NCI-H2171 (cell line): ENCODE results near the gene DMXL1.
"Not testable (repeated sequence)": the region's sequence is repeated elsewhere in the genome, so short reads cannot be mapped to it uniquely, and the experiment has no call there.

ENCODE experiments used
- DNase-seq: peaks from one replicate; lab custom pipeline; 2025; lab: John Stamatoyannopoulos, UW

Gene DMXL1

DNA sequence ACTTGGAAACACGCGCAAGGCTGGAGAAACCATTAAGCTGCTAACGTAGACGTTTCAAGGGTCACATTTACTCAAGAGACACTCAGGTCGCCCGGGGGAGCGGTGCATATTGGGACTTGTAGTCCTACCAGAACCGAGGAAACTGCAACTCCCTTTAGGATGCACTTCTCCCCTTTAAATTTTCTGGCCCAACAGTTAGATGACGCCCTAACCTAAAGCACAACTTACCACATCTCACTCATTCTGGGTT, 384 bp upstream of the DMXL1 start:
- peak; percentile 76 for DNase-seq

DNA sequence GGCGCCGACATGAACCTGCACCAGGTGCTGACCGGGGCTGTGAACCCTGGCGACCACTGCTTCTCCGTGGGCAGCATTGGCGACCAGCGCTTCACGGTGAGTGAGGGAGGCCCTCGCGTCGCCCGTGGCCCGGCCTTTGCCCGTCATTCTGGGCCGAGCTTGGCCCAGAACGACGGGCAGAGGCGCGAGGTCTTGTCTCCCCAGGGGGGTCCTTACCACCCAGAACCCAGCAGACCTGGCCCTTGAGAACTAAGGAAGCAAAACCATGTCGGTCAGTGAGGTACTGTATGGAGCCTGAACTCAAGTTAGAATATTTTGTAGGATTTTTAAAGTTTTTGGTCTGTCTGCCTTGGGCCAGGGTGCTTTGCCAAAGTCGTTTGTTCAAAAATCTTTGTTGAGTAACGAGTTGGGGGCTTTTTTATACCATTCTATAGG, 691 bp downstream of the DMXL1 start:
- DNase-seq: no peak

DNA sequence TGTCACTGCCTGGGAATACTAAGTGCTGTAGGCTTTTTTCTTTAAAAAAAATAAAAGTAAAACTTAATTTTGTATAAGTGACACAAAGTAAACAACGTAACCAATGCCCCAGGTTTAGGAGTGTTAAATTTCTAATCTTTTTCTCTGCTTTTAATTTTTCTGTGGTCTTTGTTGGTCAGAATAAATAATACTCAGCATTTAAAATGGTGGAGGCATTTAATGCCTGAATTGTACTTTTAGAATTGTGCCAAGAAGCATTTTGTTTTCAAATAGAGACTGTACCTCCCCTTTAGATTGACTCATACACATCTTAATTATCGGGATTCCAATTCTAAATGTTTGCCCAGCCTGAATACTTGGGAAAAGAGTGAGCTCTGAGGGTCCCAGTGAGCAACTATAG, 1.6 kb downstream of the DMXL1 start:
- no peak for DNase-seq

DNA sequence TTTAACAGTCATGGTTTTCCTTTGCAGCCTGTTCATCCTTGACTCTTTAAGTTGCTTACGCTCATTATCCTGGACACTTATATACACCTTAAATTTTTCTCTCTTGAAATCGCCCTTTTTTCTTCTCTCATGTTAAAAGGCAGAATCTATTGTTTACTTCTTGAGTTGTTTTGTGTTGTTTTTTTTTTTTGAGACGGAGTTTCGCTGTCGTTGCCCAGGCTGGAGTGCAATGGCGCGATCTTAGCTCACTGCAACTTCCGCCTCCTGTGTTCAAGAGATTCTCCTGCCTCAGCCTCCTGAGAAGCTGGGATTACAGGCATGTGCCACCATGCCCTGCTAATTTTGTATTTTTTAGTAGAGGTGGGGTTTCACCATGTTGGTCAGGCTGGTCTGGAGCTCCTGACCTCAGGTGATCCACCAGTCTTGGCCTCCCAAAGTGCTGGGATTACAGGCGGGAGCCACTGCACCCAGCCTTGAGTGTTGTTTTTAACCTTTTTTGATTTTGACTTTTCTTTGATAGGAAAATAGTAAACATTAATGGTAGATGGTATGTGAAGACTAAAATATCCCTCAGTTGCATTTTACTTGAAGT, 3.0 kb downstream of the DMXL1 start:
- DNase-seq: not testable (repeated sequence)

DNA sequence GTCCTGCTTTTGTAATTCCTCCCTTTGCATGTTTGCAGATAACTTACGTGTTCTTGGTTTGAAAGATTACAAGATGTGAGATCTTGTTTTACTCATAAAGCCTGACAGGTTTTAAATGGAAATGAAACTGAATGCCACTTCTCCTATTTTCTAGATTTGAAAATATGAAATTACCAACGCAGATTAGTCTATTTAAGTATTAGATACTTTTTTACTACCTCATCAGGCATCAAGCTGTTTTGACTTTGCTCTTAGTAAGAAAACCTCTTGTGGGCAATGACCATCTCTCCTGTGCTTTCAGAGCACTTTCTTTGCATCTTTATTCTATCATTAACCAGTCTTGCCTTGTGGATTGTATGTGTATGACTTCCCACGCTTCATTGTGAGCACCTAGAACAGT, 3.5 kb downstream of the DMXL1 start:
- DNase-seq: no peak

DNA sequence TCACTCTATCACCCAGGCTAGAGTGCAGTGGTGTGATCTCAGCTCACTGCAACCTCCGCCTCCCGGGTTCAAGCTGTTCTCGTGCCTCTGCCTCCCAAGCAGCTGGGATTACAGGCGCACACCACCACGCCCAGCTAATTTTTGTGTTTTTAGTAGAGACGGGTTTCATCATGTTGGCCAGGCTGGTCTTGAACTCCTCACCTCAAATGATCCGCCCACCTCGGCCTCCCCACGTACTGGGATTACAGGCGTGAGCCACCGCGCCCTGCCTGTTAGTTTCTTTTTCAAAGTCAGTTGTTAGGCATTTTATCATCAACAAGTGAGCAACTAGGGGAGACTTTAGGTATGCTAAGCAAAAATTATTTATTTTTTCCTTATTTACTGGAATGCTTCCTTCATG, 4.4 kb downstream of the DMXL1 start:
- DNase-seq: not testable (repeated sequence)

DNA sequence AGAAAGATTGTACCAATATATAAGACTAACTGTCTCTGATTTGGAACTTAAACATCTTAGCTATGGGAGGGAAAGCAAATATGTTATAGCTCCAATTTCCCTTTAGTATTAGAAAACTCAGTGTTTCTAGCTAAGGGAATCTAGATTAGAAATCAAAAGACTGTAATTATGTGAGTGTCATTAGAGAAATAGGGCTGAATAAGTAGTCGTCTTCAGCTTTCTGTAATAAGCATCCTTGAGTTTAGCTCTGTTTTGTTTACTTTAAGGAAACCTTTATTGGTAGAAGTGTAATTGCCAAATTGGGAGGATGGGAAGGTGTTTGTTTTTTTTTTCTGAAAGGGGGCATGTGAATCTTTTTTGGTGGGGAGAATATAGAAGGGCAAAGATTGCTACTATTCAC, 5.2 kb downstream of the DMXL1 start:
- DNase-seq: no peak

DNA sequence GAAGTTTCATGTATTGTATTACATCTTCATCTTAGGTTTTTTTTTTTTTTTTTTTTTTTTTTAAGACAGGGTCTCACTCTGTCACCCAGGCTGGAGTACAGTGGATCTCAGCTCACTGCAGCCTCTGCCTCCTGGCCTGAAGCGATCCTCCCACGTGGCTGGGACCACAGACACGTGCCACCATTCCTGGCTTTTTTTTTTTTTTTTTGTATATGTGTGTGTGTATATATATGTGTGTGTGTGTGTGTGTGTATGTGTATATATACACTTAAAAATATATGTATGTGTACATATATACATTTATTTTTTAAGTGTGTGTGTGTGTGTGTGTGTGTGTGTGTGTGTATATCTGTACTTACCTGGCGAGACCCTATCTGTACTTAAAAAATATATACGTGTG, 6.6 kb downstream of the DMXL1 start:
- DNase-seq: no peak

DNA sequence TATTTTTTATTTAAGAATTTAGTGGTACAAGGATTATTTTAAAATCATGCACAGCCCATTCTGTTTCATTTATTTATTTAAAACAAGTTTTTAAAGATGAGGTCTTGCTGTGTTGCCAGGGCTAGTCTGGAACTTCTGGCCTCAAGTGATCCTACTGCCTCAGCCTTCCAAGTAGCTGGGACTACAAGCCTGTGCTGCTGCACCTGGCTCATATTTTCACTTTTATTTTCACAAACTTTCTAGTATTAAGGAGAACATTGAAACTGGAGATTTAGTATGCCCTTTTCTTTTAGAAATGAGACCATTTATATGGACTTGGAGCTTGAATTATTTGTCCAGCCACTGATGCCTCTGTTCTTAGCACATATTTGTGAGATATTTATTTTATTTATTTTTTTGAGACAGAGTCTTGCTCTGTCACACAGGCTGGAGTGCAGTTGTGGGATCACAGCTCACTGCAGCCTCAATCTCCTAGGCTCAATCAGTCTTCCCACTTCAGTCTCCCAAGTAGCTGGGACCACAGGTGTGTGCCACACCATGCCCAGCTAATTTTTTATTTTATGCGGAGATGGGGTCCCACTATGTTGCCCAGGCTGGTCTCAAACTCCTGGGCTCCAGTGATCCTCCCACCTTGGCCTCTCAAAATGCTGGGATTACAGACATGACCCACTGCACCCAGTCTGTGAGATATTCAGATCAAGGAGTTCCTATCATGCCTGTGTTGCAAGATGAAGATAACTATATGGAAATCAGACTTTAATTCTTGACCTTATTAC, 7.4 kb downstream of the DMXL1 start:
- DNase-seq: no peak

DNA sequence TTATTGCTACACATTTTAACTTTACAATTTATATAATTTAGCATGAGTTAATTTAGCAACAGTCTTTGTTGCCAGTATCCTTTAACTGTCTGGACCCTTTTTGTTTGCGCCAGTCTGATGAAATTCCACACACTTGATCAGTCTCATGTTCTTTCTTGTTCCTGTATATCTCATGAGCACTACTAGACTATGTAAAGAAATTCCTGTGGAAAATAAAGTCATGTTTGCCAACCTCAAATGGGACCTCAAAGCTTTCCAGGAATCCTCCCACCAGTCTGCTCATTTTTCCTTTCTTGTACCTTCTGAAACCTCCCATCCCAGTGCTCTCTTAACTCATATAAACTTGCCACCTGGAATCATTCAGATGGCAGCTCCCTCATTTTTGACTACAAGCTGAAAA, 8.0 kb downstream of the DMXL1 start:
- no peak for DNase-seq

DNA sequence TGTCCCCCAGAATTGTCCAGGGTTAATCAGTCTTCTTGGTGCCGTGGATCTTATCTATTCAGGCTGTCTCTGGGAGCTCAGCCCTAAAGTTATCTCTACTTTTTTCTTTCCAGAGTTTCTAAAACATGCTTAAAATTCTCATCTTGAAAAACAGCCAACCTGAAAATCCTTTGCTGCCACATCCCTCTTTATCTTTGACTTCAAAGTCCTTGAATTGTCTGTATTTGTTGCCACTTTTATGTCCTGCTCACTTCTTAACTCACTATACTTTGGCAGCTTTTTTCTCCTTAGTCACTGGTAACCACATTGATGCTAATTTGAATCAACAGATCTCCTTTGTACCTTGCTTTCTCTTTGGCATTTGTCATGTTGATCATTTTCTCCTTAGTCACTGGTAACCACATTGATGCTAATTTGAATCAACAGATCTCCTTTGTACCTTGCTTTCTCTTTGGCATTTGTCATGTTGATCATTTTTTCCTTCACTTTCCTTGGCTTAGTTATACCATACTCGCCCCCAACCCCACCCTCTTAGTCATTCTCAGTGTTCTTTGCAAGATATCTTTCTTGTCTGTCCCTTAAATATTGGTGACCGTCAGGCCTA, 8.5 kb downstream of the DMXL1 start:
- DNase-seq: no peak

DNA sequence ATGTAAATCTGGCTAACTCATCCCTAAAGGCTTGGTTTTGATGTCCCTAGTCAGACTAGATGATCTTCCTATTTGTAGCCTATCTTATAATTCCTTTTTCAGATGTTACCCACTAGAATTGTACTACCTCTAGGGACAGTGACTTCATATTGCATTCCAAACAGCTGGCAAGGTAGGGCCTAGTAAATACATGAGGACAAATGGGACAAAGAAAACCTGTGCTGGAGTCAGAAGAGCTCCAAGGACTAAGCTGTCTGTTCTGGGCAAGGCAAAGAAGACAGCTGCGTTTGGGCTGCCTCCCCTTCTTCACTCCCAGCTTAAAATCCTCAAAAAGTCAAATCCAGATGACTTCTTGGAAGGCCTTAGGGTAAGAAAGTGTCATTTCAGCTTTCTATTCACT, 10.0 kb downstream of the DMXL1 start:
- no peak for DNase-seq

DNA sequence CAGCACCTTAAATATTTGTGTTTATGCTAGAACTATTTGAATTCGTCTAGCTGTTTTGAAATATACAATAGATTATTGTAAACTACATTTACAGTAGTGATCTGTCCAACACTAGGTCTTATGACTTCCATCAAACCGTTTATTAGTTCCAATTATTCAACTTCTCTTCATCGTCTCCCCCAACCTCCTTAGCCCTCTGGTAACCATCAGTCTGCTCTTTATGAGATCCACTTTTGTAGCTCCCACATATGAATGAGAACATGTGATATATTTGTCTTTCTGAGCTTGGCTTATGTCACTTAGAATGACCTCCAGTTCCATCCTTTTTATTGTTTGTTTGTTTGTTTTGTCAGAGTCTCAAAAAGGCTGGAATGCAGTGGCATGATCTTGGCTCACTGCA, 11.8 kb downstream of the DMXL1 start:
- DNase-seq: no peak

DNA sequence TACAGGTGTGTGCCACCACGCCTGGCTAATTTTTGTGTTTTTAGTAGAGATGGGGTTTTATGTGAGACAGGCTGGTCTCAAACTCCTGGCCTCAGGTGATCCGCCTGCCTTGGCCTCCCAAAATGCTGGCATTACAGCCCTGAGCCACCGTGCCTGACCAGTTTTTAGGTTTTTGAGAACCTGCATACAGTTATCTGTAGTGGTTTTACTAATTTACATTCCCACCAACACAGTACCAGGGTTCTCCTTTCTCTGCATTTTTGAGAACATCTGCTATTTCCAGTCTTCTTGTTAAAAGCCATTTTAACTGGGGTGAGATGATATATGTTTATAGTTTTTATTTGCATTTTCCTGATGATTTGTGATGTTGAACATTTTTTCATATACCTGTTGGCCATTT, 12.8 kb downstream of the DMXL1 start:
- DNase-seq: no peak

DNA sequence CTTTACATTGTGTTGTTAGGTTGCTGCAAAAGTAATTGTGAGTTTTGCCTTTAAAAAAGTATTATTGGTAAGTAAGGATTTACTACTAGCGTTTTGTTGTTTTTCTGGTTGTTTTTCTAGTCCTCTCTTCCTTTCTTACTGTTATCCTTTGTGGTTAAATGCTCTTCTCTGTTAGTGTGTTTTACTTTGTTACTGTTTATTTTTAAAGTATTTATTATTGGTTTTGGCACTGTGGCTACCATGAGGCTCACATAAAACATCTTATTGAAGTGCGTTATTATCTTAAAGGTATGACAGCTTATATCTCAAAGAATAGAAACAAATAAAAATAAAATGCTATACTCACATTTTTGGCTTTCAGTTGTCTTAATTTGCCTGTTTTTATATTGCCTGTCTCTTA, 17.6 kb downstream of the DMXL1 start:
- DNase-seq: no peak

DNA sequence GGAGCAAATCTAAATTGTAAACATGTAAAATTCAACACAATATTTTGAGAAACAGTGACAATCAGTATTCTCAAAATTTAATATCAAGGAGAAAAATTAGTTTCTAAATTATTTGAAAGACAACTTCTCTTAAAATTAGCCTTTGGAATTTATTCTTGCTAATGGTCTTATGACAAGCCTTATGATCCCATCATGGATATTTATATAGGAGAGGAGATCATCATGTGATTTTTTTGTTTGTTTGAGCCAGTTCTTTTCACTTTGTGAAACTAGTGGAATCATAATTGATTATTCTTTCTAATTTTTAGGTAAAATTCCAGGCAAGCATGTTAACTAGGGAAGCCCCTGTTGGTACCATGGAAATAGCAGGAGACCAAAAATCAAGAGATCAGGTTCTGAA, 24.7 kb downstream of the DMXL1 start:
- no peak for DNase-seq

DNA sequence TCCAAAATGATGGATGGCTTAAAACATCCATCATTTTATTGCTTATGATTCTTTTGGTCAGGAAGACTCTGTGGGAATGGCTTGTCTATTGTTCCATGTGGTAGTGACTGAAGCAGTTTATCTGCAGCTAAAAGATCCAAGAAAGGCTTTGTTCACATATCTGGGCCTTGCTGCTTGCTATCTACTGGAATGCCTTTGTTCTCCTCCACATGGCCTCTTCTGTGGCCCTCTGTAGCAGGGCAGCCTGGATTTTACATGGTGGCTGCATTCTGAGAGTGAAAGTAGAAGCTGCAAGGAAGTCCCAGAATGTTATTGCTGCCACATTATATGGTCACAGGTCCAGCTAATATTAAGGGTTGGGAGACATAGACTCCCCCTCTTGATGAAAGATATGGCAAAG, 35.1 kb downstream of the DMXL1 start:
- no peak for DNase-seq

DNA sequence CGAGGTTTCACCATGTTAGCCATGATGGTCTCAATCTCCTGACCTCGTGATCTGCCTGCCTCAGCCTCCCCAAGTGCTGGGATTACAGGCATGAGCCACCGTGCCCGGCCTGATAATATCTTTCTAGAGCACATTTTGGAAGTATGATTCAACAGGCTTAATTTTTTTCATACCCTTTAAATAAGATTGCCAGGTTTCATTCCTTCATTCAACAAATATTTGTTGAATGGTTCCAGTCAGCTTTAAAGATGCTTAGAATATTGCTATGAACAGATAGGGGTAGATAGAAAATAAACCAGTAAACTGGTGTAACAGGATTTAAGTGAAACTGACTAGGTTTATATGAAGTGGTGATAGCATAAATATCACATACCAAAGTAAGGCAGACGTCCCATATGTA, 41.3 kb downstream of the DMXL1 start:
- no peak for DNase-seq

DNA sequence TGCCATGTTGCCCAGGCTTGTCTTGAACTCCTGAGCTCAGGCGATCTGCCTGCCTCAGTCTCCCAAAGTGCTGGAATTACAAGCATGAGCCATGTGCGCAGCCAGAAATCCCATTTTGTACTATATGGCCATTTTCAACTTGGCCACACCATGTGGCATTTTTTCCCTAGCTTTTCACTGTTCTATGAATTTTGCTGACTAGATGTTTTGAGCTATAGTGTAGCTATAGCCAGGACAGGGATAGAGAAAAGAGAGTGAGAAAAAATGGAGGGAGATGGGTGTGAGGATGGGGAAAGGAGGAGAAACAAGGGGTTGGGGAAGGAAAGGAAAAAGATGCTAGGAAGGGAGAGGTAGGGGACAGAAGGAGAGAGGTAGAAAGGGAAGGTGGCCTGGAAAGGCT, 46.4 kb downstream of the DMXL1 start:
- DNase-seq: no peak

DNA sequence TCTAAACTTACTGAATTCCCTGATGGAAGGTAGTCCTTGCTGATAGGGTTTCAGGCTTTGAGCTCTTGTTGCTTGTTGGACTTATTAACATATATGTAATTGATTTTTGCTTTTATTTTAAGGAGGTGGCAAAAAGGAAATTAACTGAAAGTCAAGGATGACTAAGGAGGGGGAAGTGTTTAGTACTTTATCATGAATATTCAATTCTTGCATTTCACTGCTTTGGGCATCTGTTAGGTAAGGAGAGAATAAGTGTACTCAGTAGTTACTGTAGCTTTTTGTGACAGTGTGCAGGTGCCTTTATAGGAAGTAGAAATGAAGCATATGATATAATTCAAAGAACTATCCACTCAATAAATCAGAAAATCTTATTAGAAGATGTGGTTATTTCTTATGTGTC, 47.1 kb downstream of the DMXL1 start:
- DNase-seq: no peak

DNA sequence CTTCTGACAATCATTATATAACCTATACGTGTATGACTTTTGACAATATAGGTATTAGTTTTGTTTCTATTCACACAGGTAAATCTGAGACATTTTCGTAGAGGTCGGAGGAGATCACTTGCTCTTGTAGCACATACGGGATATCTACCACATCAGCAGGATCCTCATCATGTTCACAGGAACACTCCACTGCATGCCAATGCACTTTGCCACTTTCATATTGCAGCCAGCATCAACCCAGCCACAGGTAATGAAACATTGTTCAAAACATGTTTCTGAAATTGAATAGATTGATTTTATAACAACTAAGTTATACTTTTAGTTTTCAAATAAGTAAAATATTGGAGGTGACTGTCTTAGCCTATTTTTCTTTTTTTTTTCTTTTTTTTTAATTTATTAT, 50.0 kb downstream of the DMXL1 start:
- DNase-seq: no peak

DNA sequence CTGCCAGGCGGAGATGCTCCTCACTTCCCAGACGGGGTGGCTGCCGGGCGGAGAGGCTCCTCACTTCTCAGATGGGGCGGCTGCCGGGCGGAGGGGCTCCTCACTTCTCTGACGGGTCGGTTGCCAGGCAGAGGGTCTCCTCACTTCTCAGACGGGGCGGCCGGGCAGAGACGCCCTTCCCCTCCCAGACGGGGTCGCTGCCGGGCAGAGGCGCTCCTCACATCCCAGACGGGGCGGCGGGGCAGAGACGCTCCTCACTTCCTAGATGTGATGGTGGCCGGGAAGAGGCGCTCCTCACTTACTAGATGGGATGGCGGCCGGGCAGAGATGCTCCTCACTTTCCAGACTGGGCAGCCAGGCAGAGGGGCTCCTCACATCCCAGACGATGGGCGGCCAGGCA, 51.6 kb downstream of the DMXL1 start:
- DNase-seq: not testable (repeated sequence)

DNA sequence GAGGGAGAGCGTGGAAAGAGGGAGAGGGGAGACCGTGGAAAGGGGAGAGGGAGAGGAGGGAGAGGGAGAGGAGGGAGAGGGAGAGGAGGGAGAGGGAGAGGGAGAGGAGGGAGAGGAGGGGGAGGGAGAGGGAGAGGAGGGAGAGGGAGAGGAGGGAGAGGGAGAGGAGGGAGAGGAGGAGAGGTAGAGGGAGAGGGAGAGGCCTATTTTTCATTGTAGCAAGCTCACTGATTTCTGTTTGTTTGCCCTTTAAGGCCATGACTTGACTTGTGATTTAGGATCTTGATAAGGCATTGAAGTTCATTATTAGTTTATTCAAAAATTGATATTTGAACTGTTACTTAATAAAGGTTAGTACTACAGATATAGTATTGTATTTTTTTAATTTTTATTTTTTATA, 52.4 kb downstream of the DMXL1 start:
- DNase-seq: no peak

DNA sequence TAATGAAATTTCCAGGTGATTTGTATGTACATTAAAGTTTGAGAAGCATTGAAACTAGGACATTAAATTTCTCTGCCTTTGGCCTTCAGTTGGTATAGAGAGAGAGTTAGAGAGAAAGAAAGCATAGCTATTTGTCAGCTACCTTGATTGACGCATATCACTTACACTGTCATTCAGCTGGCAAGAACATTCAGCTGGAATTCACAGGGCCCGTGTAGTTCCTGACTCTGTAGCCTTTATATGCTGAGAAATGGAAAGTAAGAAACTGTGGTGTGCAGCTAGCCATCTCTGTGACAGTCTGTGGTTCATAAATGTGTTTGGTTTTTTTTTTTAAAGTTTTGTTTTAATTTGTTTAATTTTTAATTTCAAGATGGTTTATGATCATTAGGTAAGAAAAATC, 58.9 kb downstream of the DMXL1 start:
- no peak for DNase-seq
